ENCODE results near the gene ZNHIT1. TPM values are rescaled to one million over a fixed set of nuclear protein-coding genes. Genes with fewer than 3 reads are reported as not detected.
A peak's percentile ranks its signal among the peaks of the same experiment; 100 is the strongest.
"Not testable (repeated sequence)": the region's sequence is repeated elsewhere in the genome, so short reads cannot be mapped to it uniquely, and the experiment has no call there.

The ZNHIT1 gene
- total and polyA plus RNA-seq, 2 experiments from 2014 or later = 86.7 to 109 TPM

DNA sequence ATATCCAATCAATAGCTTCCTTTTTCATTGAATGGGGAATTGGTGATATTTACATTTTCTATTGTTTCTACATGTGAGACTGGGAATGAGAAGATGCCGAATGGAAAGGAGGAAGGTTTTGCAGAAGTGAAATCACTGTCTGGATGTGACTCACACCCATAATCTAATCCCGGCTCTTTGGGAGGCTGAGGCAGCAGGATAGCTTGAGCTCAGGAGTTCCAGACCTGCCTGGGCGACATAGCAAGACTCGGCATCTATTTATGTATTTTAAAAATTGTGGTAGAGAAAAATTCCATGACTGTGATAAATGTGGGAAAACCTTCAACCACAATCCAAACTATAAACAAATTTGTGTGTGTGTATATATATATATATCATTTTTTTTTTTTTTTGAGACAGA lies 37.8 kb downstream of the ZNHIT1 start:
- no peak overlapping the region for H3K27ac ChIP-seq
- H3K36me3 ChIP-seq = no peaks in the 10 kb centered on the region
- no peak for DNase-seq (ENCODE audit: low read depth in 1 of 2, low spot score in 1 of 2)
- H3K4me3 ChIP-seq = no peak overlapping the region
- H3K27me3 ChIP-seq = no peaks in the 10 kb centered on the region
- H3K9me3 ChIP-seq (ENCODE audit: low read depth) = no peaks in the 10 kb centered on the region
- no peaks in the 10 kb centered on the region for H3K4me1 ChIP-seq (ENCODE audit: low read depth)
- TF ChIP-seq, protein P1, sequence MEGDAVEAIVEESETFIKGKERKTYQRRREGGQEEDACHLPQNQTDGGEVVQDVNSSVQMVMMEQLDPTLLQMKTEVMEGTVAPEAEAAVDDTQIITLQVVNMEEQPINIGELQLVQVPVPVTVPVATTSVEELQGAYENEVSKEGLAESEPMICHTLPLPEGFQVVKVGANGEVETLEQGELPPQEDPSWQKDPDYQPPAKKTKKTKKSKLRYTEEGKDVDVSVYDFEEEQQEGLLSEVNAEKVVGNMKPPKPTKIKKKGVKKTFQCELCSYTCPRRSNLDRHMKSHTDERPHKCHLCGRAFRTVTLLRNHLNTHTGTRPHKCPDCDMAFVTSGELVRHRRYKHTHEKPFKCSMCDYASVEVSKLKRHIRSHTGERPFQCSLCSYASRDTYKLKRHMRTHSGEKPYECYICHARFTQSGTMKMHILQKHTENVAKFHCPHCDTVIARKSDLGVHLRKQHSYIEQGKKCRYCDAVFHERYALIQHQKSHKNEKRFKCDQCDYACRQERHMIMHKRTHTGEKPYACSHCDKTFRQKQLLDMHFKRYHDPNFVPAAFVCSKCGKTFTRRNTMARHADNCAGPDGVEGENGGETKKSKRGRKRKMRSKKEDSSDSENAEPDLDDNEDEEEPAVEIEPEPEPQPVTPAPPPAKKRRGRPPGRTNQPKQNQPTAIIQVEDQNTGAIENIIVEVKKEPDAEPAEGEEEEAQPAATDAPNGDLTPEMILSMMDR (IDR thresholded peaks at IDR 0.05; ENCODE audit: low read depth, low read length) = no peak

DNA sequence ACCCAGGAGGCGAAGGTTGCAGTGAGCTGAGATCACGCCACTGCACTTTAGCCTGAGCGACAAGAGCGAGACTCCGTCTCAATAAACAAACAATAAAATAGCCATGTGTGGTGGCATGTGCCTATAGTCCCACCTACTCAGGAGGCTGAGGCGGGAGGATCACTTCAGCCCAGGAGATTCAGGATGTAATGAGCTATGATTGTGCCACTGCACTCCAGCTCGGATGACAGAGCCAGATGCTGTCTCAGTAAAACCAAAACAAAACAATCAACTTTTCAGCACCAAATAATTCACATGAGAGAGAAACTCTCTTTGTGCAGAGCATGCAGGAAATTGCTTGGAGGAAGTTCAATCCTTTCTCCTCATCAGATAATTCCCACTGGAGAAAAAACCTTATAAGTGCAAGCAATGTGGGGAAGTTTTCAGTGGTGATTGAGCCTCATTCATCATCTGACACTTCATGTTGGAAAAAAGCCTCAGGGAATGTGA lies 40.3 kb downstream of the ZNHIT1 start:
- no peak for DNase-seq (ENCODE audit: low read depth in 1 of 2, low spot score in 1 of 2)
- Histone ChIP-seq H3K9me3 (ENCODE audit: low read depth) (no peaks in the 10 kb centered on the region), H3K27ac (no peak overlapping the region), H3K4me1 (ENCODE audit: low read depth) (no peaks in the 10 kb centered on the region), H3K4me3 (no peak overlapping the region), H3K27me3 (no peaks in the 10 kb centered on the region), H3K36me3 (no peaks in the 10 kb centered on the region)
- TF ChIP-seq, protein P1 (IDR thresholded peaks at IDR 0.05; ENCODE audit: low read depth, low read length) = no peak

DNA sequence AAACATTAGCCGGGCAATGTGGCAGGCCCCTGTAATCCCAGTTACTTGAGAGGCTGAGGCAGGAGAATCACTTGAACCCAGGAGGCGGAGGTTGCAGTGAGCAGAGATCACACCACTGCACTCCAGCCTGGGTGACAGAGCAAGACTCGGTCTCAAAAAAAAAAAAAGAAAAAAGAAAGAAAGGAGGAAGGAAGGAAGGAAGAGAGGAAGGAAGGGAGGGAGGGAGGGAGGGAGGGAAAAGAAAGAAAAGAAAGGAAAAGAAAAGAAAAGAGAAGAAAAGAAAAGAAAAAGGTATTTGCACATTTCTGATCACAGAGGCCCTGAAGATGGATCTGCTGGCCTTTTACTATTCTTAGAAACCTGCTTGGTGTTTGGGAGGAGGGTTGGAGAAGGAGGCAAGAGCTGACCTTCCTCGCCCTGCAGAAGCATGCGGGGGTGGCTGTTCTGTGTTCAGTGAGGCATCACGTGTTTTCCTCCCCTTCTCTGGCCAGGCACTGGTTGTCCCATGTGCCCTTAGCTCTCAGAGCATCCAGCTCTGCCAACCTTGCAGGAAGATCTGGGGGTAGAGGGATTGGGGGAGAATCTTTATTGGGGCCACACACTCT lies 46.2 kb downstream of the ZNHIT1 start:
- not testable (repeated sequence) for H3K27ac ChIP-seq; H3K4me3 ChIP-seq; H3K36me3 ChIP-seq; H3K9me3 ChIP-seq (ENCODE audit: low read depth); H3K27me3 ChIP-seq
- H3K4me1 ChIP-seq (ENCODE audit: low read depth) = peaks cover 11% of the 10 kb centered on the region
- peak; percentile 50 to 55 for DNase-seq (ENCODE audit: low read depth in 1 of 2, low spot score in 1 of 2)

DNA sequence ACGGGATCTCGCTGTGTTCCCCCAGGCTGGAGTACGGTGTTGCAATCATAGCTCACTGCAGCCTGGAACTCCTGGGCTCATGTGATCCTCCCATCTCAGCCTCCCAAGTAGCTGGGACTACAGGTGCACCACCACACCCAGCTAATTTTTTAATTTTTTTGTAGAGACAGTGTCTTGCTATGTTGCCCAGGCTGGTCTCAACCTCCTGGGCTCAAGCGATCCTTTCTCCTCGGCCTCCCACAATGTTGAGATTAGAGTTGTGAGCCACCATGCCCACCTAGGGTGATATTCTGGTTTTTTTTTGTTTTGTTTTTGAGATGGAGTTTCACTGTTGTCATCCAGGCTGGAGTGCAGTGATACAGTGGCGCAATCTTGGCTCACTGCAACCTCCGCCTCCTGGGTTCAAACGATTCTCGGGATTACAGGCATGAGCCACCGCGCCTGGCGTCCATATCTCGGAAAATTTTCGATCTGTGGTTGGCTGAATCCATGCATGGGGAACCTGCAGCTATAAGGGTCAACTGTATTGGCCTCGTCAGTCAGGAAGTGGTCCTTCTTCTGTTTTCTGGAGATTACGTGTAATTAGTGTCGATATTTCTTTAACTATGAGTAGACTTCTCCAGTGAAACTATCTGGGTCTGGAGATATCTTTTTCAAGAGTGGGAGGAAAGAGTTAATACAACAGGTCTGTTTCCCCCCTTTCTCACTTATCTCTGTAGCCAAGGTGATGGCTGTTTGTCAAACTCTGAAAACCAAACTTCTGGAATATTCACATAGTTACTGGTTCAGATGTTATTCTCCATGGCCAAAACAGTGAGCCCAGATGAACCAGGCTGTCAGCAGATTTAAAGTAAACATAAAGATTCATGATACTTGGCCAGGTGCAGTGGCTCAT lies 47.9 kb downstream of the ZNHIT1 start:
- TF ChIP-seq, protein P1 (IDR thresholded peaks at IDR 0.05; ENCODE audit: low read depth, low read length) = no peak
- Histone ChIP-seq H3K27ac (no peak overlapping the region), H3K4me1 (ENCODE audit: low read depth) (peaks cover 11% of the 10 kb centered on the region), H3K36me3 (no peaks in the 10 kb centered on the region), H3K9me3 (ENCODE audit: low read depth) (no peaks in the 10 kb centered on the region), H3K4me3 (no peak overlapping the region), H3K27me3 (no peaks in the 10 kb centered on the region)
- DNase-seq (ENCODE audit: low read depth in 1 of 2, low spot score in 1 of 2) = no peak

DNA sequence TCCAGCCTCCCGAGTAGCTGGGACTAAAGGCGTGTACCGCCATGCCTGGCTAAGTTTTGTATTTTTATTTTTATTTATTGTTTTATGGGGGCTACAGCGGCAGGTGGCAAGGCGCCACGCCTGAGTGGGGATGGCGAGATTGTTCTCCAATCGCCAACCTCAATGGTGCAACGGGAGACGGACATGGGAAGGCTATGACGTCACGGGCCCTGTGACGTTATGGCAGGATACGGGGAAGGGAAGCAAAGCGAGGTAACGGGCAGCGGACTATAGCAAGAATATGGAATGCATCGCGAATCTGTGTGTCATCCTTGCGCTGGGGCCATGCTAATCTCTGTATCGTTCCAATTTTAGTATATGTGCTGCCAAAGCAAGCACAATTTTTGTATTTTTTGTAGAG lies 51.7 kb downstream of the ZNHIT1 start:
- TF ChIP-seq, protein P1 (IDR thresholded peaks at IDR 0.05; ENCODE audit: low read depth, low read length) = no peak
- no peak overlapping the region for H3K4me3 ChIP-seq
- H3K27me3 ChIP-seq = no peaks in the 10 kb centered on the region
- no peak overlapping the region for H3K27ac ChIP-seq
- H3K36me3 ChIP-seq = no peaks in the 10 kb centered on the region
- no peaks in the 10 kb centered on the region for H3K4me1 ChIP-seq (ENCODE audit: low read depth)
- H3K9me3 ChIP-seq (ENCODE audit: low read depth) = no peaks in the 10 kb centered on the region
- DNase-seq (ENCODE audit: low read depth in 1 of 2, low spot score in 1 of 2) = no peak

DNA sequence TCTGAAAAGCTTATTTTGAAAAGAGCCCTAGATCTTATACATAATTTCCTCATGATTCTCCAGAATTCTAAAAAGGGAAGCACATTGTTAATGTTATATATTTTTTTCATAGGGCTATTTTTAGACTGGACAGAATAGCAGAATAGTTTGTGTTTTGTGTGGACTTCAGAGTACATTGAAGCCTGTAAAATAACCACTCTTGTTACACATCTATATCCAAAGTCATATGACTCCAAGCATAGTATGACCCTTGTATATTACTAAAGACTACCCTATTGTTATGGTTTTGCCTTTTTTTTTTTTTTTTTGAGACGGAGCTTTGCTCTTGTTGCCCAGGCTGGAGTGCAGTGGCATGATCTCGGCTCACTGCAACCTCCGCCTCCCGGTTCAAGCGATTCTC lies 53.1 kb downstream of the ZNHIT1 start:
- Histone ChIP-seq H3K9me3 (ENCODE audit: low read depth) (no peaks in the 10 kb centered on the region), H3K27ac (no peak overlapping the region), H3K36me3 (no peaks in the 10 kb centered on the region), H3K4me1 (ENCODE audit: low read depth) (no peaks in the 10 kb centered on the region), H3K27me3 (no peaks in the 10 kb centered on the region), H3K4me3 (no peak overlapping the region)
- TF ChIP-seq, protein P1 (IDR thresholded peaks at IDR 0.05; ENCODE audit: low read depth, low read length) = no peak
- DNase-seq (ENCODE audit: low read depth in 1 of 2, low spot score in 1 of 2) = no peak

Measured in cardiac muscle cell (in vitro differentiated cells and primary cell).